Measurements from ENCODE around the gene NCOR1. TPM values are rescaled to one million over a fixed set of nuclear protein-coding genes. Genes with fewer than 3 reads are reported as not detected.
A peak's percentile ranks its signal among the peaks of the same experiment; 100 is the strongest.

NCOR1 gene
- total and polyA plus RNA-seq, 2 of the 13 experiments (the other 11 are each of a cell fraction or from before 2014, with no cell fraction given), result 57.0 to 71.7 TPM

DNA sequence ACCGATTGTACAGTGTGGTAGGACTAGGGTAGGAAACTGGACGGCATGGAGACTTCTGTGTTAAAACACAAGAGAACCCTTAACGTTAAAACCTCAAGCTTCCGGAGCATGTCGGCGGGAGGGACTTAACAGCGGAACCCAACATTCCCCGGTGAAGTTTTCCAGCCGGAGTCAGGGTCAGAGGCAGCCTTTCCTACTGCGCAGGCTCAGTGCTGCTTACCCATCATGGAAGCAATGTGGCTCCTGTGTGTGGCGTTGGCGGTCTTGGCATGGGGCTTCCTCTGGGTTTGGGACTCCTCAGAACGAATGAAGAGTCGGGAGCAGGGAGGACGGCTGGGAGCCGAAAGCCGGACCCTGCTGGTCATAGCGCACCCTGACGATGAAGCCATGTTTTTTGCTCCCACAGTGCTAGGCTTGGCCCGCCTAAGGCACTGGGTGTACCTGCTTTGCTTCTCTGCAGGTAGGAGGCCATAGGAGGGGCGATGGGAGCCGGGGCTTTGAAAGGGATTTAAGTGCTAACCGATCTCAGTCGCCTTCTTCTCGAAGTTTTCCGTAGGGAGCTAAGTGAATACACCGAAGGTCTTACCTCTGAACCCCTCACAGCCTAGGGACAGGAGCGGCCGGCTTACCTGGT lies 1.8 kb upstream of the NCOR1 start, which contains the start of gene PIGL (continued):
- TF ChIP-seq FOXP4 (CRISPR knock-in tag; IDR thresholded peaks at IDR 0.05), result peak; percentile 53
- peak; percentile 92 for TF ChIP-seq YY1 (IDR thresholded peaks at IDR 0.05; ENCODE audit: insufficient read depth, insufficient replicate concordance, low read depth, low read length)
- no peak for TF ChIP-seq KAT2B (IDR thresholded peaks at IDR 0.05; ENCODE audit: borderline replicate concordance, low read depth, low read length)
- peak; percentile 88 for TF ChIP-seq ZNF614 (CRISPR knock-in tag; IDR thresholded peaks at IDR 0.05; ENCODE audit: borderline replicate concordance)
- TF ChIP-seq, protein P1, sequence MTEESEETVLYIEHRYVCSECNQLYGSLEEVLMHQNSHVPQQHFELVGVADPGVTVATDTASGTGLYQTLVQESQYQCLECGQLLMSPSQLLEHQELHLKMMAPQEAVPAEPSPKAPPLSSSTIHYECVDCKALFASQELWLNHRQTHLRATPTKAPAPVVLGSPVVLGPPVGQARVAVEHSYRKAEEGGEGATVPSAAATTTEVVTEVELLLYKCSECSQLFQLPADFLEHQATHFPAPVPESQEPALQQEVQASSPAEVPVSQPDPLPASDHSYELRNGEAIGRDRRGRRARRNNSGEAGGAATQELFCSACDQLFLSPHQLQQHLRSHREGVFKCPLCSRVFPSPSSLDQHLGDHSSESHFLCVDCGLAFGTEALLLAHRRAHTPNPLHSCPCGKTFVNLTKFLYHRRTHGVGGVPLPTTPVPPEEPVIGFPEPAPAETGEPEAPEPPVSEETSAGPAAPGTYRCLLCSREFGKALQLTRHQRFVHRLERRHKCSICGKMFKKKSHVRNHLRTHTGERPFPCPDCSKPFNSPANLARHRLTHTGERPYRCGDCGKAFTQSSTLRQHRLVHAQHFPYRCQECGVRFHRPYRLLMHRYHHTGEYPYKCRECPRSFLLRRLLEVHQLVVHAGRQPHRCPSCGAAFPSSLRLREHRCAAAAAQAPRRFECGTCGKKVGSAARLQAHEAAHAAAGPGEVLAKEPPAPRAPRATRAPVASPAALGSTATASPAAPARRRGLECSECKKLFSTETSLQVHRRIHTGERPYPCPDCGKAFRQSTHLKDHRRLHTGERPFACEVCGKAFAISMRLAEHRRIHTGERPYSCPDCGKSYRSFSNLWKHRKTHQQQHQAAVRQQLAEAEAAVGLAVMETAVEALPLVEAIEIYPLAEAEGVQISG (CRISPR knock-in tag; IDR thresholded peaks at IDR 0.05), result peak; percentile 94
- TF ChIP-seq SAP130 (CRISPR knock-in tag; IDR thresholded peaks at IDR 0.05; ENCODE audit: low read depth), result peak; percentile 95
- peak; percentile 63; the same call in 1 of the 2 replicates for TF ChIP-seq HOXD1 (CRISPR knock-in tag; IDR thresholded peaks at IDR 0.05)
- TF ChIP-seq GZF1 (CRISPR knock-in tag; IDR thresholded peaks at IDR 0.05), result peak; percentile 80
- TF ChIP-seq ZNF652 (CRISPR knock-in tag; IDR thresholded peaks at IDR 0.05; ENCODE audit: borderline replicate concordance, low read depth), result peak; percentile 61; the same call in 1 of the 2 replicates
- TF ChIP-seq PITX1 (CRISPR knock-in tag; IDR thresholded peaks at IDR 0.05), result peak; percentile 97
- no peak for TF ChIP-seq TAF15 (IDR thresholded peaks at IDR 0.05; ENCODE audit: low read depth, low read length, poor library complexity, severe bottlenecking)
- TF ChIP-seq KMT2A (CRISPR knock-in tag; IDR thresholded peaks at IDR 0.05), result peak; percentile 98
